Stimulated activated CD8-positive, alpha-beta memory T cell treated with anti-CD3 and anti-CD28 coated beads, Interleukin-15, amount 100 ng/mL, for 1 hour (primary cell): ENCODE data around the gene GRK1.

Source experiments
- DNase-seq: peaks from one replicate; pipeline ENCODE4 v3.0.0-alpha.2; 2020; ENCODE audit warnings: low read depth

Gene GRK1

DNA sequence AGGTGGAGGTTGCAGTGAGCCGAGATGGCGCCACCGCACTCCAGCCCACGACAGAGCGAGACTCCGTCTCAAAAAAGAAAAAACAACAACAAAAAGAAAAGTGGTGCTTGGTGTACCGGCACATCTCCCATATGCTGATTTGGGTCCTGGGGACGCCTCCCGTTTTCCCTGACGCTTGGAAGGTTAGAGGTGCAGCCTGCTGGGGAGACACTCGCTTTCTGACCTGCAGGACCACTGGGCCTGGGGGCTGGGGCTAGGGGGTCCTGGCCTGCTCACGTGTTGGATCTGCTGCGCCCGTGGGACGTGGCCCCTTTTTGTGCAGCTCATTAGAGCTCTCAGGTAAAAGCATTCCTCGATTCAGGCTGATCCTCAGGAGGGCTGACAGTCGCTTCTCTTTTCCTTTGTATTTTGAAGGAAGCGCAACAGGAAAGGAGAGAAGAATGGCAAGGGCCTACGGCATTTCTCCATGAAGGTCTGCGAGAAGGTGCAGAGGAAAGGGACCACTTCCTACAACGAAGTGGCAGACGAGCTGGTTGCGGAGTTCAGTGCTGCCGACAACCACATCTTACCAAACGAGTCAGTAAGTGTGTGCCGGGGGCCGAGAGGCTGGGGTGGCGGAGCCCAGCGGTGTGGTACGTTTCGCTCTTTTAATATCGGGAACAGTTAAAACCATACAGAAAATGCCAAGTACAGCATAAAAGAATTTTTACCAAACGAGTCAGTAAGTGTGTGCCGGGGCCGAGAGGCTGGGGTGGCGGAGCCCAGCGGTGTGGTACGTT is 34.1 kb upstream of the GRK1 start:
- DNase-seq, result no peak

DNA sequence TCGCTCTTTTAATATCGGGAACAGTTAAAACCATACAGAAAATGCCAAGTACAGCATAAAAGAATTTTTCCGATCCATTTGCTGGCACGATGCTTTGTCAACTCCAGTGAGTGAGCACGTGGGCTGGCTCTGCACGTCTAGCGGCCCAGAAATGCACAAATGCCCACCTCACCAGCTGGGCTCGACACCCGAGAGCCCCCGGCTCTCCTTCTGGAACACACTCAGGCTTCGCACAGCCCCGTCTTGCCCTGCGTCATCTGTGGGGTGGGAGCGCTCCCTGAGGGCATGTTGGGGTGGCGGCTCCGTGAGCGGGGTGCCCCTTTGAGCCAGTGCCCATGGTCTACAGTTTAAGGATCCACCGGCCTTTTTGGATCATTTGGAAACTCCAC is 33.5 kb upstream of the GRK1 start:
- DNase-seq, result no peak

DNA sequence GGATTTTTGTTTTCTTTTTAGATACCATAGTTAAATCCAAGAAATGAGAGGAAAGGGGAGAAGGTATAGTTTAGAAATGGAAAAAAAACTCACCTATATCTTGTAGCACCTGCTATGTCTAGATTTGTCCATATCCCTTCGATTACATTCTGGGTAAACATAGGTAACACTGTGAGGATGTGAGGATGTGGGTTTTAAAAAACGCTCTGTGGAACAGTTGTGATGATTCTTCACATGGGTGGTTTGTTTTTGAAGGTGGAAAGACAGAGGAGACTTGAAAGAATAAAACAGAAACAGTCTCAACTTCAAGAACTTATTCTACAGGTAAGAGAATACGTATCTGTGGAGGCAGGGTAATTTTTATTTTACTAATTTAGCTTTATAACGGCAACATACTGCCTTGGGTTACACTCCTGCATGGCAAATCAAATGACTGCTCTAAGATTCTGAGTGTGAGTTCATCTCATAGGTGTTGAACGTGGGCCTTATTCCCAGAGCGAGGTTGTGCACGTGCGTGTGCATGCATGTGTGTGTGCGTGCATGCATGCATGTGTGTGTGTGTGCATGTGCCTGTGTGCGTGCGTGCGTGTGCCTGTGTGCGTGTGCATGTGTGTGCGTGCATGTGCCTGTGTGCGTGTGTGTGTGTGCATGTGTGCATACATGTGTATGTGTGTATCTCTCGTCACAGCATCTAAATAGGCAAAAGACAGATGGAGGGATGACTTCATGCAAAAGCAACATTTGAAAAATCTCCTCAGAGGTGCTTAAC is 32.6 kb upstream of the GRK1 start:
- no peak for DNase-seq

DNA sequence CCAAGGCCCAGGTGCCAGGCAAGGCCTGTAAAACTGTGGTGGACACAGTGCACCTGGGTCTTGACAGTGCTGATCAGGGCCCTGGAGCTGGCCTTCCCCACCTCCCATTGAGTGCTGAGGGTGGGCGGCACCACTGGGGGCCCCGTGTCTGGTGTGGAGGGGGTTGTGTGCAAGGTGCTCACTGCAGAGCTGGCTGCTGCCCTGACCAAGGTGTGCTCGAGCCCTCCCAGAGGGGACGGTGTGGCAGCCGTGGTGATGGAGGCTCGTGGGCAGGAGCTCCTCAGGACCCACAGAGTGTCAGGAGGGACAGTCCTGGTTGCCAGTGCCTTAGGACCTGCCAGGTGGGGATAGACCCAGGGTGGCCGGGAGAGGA is 32.0 kb upstream of the GRK1 start:
- DNase-seq, result no peak

DNA sequence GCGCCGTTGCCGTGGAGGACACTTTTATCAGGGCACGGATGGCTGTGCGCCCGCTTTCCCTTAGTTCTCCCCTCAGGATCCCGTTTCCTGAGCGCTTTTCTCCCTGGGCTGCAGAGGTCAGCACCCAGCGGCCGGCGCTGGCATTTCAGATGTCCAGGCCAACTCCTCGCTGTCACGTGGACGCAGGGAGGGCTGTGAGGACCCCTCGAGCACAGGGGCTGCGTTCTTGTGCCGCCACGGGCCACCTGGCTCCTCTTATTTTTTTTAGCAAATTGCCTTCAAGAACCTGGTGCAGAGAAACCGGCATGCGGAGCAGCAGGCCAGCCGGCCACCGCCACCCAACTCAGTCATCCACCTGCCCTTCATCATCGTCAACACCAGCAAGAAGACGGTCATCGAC is 31.3 kb upstream of the GRK1 start:
- DNase-seq, result no peak

DNA sequence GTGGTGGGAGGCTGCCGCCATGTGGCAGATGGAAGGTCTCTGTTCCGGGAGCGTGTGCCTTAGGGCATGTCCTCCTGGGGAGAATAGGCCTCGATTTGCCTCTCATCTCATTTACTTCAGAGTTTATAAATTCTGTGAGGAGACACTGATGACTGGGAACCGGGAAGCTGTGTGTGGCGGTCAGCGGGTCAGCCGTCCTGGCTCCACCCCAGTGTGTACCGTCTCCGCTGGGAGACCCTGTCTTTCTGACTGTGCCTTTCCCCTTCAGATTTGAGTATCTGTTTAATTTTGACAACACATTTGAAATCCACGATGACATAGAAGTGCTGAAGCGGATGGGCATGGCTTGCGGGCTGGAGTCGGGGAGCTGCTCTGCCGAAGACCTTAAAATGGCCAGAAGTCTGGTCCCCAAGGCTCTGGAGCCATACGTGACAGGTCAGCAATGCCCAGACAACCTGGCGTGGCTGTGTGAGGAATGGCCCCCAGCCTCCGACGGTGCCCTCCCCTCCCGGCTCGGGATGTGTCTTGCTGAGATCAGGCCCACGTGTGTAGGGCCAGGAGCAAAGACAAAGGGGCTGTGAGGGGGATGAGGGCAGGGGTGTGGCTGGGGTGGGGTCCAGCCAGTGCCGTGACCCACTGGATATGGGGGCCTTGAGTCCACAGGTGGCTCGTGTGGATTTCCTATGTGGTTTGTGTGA is 30.6 kb upstream of the GRK1 start:
- no peak for DNase-seq

DNA sequence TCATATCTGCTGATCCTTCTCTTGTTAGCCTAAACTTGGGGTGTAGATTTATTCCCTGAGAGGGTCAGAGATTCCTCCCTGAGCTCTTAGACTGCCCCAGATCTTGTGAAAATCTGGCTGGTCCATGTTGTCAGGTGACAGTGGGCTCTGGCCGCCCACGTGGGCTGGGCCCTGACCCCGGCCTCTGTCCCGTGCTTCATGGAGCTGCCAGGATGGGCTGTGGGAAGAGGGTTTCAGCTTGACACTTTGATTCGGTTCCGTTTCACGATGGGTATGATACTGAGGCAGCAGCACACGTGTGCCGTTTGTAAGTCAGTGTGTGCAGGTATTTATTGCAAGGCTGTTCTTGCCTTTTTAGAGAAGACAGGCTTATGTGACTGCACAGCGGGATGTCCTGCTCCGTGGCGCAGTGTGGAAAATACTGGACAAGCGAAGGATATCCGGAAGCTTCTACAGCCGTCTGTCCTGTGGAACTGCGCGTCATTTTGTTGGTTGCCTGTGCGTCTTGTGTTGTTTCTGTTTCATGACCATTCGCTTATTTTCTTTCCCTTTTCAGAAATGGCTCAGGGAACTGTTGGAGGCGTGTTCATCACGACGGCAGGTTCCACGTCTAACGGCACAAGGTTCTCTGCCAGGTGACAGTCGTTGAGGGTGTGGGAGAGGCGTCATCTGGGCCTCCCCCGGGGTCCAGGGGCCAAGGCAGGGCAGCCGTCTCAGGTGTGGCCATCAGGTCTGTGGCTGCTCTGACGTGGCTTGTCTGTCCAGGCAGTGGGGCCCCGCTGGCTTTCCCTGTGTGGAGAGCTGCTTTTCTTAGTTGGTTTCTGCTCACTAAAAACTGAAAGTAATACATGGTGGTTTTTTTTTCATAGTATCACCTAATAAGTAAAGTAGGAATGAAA is 29.5 kb upstream of the GRK1 start:
- DNase-seq, result no peak

DNA sequence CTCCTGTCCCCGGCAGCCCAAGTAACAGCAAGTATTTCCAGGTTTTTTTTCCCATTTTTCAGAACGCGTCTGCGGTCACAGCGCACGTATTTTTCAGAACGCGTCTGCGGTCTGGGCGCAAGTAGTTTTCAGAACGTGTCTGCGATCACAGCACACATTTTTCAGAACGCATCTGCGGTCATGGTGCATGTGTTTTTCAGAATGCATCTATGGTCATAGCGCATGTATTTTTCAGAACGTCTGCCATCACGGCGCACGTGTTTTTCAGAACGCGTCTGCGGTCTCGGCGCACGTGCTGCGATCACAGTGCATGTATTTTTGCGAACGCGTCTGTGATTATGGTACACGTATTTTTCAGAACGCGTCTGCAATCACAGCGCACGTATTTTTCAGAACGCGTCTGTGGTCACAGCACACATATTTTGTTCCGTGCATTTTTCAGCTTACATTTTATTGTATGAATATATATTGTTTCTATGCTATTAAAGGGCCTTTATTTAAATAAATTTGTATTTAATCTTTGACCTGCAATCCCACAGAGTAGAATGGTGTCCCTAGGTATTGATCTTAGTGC is 28.8 kb upstream of the GRK1 start:
- DNase-seq, result no peak

DNA sequence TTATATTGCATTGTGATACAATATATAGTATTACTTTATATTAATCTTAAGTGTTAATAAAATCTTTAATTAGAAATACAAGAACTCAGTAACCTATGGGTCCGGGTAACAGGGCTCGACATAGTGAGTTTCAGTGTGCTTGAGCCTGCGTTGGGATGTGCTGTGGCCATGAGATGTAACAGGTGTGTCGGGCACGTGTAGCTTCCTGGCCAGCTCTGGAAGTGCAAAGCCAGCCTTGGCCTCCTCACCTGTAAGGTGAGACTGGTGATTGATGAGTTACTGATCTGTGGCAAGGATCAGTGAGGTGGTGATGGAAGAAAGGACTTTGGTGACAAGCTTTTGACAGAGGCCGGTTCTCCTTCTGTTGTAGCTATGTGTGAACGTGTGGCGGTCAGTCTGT is 28.2 kb upstream of the GRK1 start:
- DNase-seq, result no peak

DNA sequence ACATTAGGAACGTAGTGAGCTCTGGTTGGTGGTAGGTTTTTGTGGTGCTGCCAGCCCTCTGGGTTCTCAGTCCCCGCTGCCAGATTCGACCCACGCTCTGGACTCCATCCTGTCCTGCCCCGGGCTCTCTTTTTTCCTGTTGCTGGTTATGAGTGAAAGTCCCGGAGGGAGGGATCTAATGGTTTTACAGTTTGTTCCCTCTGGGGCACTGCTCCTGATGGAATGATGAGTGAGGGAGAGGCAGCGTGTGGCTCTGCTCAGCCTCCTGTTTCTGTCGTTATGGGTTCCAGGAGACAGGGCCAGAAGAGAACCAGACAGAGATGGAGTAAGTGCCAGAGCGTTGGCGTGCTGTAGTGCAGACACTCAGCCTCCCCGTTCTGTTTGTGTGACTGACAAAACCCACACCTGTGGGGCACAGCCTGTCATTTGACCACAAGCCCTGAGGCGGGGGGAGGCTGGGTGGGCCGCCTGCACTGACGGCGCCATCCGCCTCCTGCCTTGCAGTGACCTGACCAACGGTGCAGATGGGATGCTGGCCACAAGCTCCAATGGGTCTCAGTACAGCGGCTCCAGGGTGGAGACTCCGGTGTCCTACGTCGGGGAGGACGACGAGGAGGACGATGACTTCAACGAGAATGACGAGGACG is 27.3 kb upstream of the GRK1 start:
- no peak for DNase-seq

DNA sequence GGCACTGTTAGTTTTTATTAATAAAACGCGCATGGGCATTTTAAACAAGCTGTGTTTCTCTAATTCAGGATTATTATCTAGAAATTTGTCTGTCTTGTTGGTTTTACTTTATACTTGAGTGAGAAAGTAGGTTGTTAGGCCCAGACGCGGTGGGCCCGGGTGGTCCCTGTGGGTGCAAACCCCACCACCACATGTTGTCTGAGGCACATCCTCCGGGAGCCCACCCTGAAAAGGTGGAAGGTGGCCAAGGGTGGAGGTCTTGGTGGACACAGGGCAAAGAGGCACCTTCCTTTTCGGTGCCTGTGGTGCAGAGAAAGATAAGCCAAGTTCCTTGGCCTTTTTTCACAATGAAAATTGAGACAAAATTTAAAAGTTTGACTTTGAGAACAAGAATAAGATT is 25.6 kb upstream of the GRK1 start:
- no peak for DNase-seq

DNA sequence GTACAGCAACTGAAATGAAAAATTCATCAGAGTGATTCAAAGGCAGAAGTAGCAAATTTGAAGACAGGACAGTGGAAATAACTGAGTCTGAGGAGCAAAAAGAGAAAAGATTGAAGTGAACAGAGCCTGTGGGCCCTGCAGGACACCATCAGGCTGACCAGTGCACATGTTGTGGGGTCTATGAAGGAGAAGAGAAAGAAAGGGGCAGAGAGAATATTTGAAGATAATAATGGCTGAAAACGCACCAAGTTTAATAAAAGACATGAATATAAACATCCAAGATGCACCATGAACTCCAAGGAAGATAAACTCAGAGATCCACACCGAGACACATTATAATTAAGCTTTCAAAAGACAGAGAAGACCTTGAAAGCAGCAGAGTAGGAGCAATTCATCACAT is 24.5 kb upstream of the GRK1 start:
- DNase-seq, result no peak

DNA sequence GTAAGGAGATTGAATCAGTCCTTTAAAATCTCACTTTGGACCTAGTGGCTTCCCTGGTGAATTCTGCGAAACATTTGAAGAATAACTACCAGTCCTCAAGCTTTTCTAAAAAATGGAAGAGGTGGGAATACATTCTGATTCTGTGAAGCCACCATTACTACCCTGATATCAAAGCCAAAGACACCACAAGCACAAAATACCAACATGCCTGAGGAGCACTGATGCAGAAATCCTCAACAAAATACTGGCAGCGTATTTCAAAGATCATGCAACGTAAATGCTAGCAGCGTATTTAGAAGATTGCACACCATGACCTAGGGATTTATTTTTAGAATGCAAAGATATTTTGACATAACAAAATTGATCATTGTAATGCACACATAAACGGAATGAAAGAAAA is 23.4 kb upstream of the GRK1 start:
- DNase-seq, result no peak

DNA sequence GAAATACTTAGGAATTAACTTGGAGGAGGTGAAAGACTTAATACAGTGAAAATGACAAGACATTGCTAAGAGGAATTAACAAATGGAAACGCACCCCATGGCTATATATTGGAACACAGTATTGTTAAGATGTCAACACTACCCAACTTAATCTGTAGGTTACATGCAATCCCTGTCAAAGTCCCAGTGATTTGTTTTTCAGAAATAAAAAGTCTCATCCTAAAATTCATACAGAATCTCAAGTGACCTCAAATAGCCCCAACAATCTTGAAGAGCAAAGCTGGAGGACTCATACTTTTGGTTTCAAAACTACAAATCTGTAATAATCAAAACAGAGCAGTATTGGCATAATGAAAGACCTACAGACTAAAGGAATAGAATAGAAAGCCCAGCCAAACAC is 22.2 kb upstream of the GRK1 start:
- no peak for DNase-seq

DNA sequence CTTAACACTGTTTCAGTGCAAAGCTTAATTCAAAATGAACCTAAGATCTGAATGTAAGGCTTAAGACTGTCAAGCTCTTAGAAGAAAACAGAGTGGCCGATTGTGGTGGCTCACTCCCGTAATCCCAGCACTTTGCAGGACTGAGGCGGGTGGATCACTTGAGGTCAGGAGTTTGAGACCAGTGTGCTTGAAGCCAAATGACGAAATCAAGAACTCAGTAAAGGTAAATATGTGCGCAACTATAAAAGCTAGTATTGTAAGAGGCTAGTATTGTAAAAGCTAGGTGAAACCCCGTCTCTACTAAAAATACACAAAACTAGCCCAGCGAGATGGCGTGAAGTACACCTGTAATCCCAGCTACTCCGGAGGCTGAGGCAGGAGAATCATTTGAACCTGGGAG is 21.7 kb upstream of the GRK1 start:
- no peak for DNase-seq

DNA sequence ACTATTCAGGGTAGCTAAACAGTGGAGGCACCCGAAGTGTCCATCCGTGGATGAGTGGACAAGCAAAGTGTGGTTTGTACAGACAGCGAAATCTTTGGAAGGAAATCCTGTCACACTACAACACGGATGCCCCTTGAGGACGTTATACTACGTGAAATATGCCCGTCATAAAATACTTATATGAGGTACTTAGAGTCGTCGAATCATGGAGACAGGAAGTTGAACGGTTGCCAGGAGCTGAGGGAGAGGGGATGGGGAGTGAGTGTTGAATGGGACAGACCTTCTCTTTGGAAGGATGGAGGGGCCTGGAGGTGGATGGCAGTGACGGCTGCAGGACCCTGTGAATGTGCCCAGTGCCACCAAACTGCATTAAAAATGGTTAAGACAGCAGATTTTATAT is 20.6 kb upstream of the GRK1 start:
- no peak for DNase-seq

DNA sequence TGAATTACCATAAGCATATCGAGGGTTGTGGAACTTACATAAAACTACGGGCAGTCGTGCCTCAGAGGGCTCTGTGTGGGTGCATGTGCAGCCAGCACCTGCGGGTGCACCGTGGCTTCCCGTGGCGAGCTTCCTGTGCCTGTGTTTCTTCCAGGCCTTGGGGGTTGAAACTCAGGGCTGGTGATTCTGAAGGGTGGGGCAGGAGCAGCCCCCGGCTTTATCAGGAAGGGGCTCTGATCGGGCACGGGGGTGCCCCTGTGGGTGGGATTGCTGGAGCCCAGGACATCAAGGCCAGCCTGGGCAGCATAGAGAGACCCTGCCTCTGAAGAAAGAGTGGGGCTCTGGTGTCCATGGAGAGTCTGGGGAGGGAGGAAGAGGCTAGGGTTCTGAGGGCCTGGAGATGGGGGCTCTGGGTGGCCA is 20.1 kb upstream of the GRK1 start:
- no peak for DNase-seq

DNA sequence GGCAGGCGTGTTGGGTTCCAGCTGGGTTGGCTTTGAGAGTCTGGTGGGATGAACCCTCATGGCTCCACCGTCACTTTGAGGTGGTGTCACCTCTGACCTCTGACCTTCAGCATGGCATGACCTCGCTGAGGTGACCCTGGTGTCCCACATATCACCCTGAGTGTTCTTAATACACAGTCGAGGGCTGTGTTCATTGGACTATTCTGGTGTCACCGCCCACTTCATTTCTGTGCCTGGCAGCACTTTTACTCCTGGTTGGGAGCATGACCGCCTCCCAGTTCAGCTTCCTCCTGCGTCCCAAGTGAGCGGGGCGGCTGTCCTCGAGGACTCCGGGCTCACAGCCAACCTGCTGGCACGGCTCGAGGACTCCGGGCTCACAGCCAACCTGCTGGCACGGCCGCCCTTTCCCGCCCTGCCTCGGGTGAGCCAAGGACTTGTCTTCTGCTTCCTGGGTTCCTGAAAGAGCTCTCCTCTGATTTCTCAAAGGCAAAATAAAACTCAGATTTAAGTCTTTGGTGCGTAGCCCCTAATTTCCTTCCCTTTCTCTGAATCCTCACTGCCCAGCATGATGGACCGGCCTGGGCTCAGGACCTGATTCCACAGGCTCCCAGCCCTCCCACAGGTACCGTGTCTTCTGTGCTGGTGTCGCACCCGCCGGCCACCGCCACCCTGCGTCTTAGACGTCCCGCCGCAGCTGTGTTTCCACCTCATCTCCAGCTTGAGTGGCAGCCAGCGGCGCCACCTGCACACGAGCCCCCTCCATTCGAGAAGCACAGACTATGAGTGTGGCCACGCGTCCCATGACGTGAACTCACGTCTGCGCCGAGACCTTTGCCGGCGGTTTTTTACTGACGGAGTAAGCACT is 19.4 kb upstream of the GRK1 start:
- no peak for DNase-seq

DNA sequence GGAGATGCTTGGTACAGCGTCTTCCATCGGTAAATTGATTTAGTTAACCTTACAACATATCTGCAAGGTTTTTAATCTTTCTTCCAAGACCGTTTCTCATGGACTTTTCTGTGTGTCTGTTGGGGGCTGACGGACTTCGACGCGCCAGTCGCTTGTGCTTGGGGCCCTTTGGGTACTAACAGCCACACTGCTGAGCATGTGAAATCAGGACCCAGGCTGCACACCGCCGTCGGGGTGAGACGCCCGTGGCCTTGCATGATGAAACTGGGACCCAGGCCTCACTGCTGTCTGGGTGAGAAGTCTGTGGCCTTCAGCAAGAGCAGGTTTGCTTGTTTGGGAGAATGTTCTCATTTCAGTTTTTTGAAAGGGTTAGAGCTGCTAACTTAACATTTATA is 18.8 kb upstream of the GRK1 start:
- DNase-seq, result no peak

DNA sequence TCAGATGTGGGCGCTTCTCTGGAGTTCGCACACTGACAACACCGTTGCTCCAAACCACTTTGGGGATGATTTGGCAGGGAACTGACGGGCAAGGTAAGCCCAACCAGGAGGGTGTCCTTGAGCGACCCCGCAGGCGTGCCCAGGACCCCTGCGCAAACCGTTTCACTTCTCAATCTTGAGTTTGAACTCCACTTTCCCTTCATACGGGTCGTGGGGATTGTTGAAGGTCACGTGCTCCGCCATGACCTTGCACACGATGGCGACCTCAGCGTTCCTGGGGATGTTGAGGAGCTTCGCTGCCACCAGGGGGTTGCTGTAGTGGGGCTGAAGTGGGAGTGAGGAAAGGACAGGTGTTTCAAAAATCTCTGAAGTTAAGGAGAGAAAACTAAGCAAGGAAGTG is 17.8 kb upstream of the GRK1 start:
- no peak for DNase-seq
